HepG2 (cell line): ENCODE results near the gene GSDMA. TPM values are rescaled to one million over a fixed set of nuclear protein-coding genes. Genes with fewer than 3 reads are reported as not detected.

Experiments used
- AGO1 ChIP-seq: fragments of 200-400 bp; formaldehyde crosslinking; IDR thresholded peaks from 2 replicates; pipeline ENCODE4 v1.6.1; 2017; ENCODE audit warnings: mild to moderate bottlenecking, low read depth, low read length, moderate library complexity; ENCODE audit not compliant: poor library complexity, severe bottlenecking
- ATRX ChIP-seq: sonication (generic); formaldehyde crosslinking; IDR thresholded peaks from 2 replicates; pipeline ENCODE4 v1.4.0; 2020; ENCODE audit warnings: missing genetic modification reagents, borderline replicate concordance
- CCDC6 ChIP-seq: sonication (generic); formaldehyde crosslinking; IDR thresholded peaks from 2 replicates; pipeline ENCODE4 v1.8.1; 2022; ENCODE audit warnings: mild to moderate bottlenecking, missing genetic modification reagents, moderate library complexity
- FOXK1 ChIP-seq: sonication (generic); formaldehyde crosslinking; IDR thresholded peaks from 2 replicates; pipeline ENCODE4 v1.4.0; 2020; ENCODE audit warnings: low read depth, missing genetic modification reagents, borderline replicate concordance
- FOXM1 ChIP-seq: sonication (generic); formaldehyde crosslinking; IDR thresholded peaks from 2 replicates; pipeline ENCODE4 v1.5.0; 2020; ENCODE audit warnings: missing genetic modification reagents
- HOXA7 ChIP-seq: sonication (generic); formaldehyde crosslinking; IDR thresholded peaks from 2 replicates; pipeline ENCODE4 v1.8.1; 2022; ENCODE audit warnings: mild to moderate bottlenecking, missing genetic modification reagents, moderate library complexity
- NFKB2 ChIP-seq: sonication (generic); formaldehyde crosslinking; IDR thresholded peaks from 2 replicates; pipeline ENCODE4 v1.4.0; 2020; ENCODE audit warnings: missing genetic modification reagents, borderline replicate concordance
- SMAD1 ChIP-seq: sonication (generic); formaldehyde crosslinking; IDR thresholded peaks from 2 replicates; pipeline ENCODE4 v1.4.0; 2020; ENCODE audit warnings: missing genetic modification reagents, low read depth, mild to moderate bottlenecking, borderline replicate concordance
- ZBTB21 ChIP-seq: sonication (generic); formaldehyde crosslinking; IDR thresholded peaks from 2 replicates; pipeline ENCODE4 v1.4.0; 2020; ENCODE audit warnings: missing genetic modification reagents
- ZFP37 ChIP-seq: sonication (generic); formaldehyde crosslinking; IDR thresholded peaks from 2 replicates; pipeline ENCODE4 v1.4.0; 2020; ENCODE audit warnings: missing genetic modification reagents, borderline replicate concordance
- ZNF101 ChIP-seq: sonication (generic); formaldehyde crosslinking; IDR thresholded peaks from 2 replicates; pipeline ENCODE4 v1.4.0; 2020; ENCODE audit warnings: mild to moderate bottlenecking, low read depth, missing genetic modification reagents, borderline replicate concordance
- ZNF264 ChIP-seq: sonication (generic); formaldehyde crosslinking; IDR thresholded peaks from 2 replicates; pipeline ENCODE4 v1.4.0; 2020; ENCODE audit warnings: missing genetic modification reagents
- ZNF777 ChIP-seq: sonication (generic); formaldehyde crosslinking; IDR thresholded peaks from 2 replicates; pipeline ENCODE4 v1.4.0; 2020; ENCODE audit warnings: missing genetic modification reagents
- ZNF816 ChIP-seq: sonication (generic); formaldehyde crosslinking; IDR thresholded peaks from 2 replicates; pipeline ENCODE4 v1.8.0; 2022; ENCODE audit warnings: missing genetic modification reagents, mild to moderate bottlenecking, borderline replicate concordance
- polyA plus RNA-seq, 8 experiments: library from polyadenylated mRNA; depleted of rRNA in 3 of 8; stranded (reverse) in 7 of 8; unstranded in 1 of 8; fragments of >200 nt; fragmentation: Illumina TruSeq in 4 of 8; extraction: Trizol in 4 of 8; gene quantifications; 2 replicates each; pipeline versions ENCODE4 v1.2.1 to v1.2.3, GENCODE V29; 2011 to 2016; ENCODE audit warnings: low read depth in 4 of 8, missing spikeins in 1 of 8, mixed read lengths in 1 of 8; ENCODE audit not compliant: insufficient read depth in 1 of 8
- total RNA-seq, 5 experiments: library from RNA; depleted of rRNA; stranded (reverse); fragments of >200 nt; fragmentation: Illumina TruSeq; extraction: Trizol; gene quantifications; 2 replicates each; pipeline ENCODE4 v1.2.3, GENCODE V29; 2016; ENCODE audit warnings: low read depth in 1 of 5
- TF ChIP-seq, protein P1 (sequence below): sonication (generic); formaldehyde crosslinking; IDR thresholded peaks from 2 replicates; pipeline ENCODE4 v1.4.0; 2020; ENCODE audit warnings: mild to moderate bottlenecking, missing genetic modification reagents
- TF ChIP-seq, protein P2 (sequence below): IDR thresholded peaks from 2 replicates; pipeline ENCODE4 v1.6.1; 2016; ENCODE audit warnings: control low read depth
- TF ChIP-seq, protein P3 (sequence below): sonication (generic); formaldehyde crosslinking; IDR thresholded peaks from 2 replicates; pipeline ENCODE4 v1.8.1; 2023; ENCODE audit warnings: mild to moderate bottlenecking, inconsistent platforms, moderate library complexity, missing genetic modification reagents, borderline replicate concordance
- TF ChIP-seq, protein P4 (sequence below): sonication (generic); formaldehyde crosslinking; IDR thresholded peaks from 2 replicates; pipeline ENCODE4 v1.5.0; 2020; ENCODE audit warnings: mild to moderate bottlenecking, missing genetic modification reagents, borderline replicate concordance
- TF ChIP-seq, protein P5 (sequence below): sonication (generic); formaldehyde crosslinking; IDR thresholded peaks from 2 replicates; pipeline ENCODE4 v1.4.0; 2020; ENCODE audit warnings: missing genetic modification reagents

Gene GSDMA
- total and polyA plus RNA-seq, 2 of the 13 experiments (the other 11 are each of a cell fraction or from before 2014, with no cell fraction given): not detected

DNA sequence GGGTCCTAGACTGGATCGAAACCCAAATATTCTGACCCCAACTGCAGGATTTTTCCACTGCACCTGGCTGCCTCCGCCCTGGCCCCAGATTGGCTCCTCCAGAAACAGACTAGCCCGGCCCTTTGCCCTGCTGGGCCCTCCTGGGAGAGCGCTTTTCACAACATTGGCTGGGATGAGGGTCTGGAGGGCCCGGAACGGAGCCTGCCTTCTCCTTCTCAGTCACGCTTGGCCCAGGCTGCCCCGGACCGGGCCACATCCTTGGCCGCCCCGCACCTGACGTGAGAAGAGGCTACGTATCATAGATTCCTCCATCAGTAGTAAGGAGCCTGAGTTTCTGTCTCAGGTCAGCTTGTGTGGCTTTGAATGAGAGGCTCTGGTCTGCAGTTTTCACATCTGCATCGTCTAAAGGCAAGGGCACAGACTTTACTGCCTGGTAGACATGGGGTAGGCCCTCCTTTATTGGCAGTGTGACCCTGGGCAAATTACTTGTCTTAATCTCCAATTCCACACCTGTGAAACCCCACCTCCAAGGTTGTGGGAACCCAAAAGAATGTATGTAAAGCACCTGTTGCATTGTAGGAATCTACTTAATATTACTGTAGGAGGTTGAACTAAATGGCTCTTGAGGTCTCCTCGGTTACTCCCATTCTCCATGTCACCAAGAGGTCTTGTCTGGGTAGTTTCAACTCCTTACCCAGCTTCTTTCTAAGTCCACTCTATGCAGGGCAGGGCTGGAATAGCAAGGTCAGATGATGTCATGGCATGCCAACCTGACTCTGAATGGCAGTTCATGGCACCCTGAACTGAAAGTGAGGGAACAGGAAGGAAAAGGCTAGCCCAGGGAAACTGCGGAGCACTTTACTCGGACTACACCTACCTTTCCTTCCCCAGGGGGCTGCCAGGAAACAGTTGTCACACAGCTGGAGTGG is 34.6 kb upstream of the GSDMA start (continued):
- TF ChIP-seq ZNF816: no peak
- TF ChIP-seq, protein P1, sequence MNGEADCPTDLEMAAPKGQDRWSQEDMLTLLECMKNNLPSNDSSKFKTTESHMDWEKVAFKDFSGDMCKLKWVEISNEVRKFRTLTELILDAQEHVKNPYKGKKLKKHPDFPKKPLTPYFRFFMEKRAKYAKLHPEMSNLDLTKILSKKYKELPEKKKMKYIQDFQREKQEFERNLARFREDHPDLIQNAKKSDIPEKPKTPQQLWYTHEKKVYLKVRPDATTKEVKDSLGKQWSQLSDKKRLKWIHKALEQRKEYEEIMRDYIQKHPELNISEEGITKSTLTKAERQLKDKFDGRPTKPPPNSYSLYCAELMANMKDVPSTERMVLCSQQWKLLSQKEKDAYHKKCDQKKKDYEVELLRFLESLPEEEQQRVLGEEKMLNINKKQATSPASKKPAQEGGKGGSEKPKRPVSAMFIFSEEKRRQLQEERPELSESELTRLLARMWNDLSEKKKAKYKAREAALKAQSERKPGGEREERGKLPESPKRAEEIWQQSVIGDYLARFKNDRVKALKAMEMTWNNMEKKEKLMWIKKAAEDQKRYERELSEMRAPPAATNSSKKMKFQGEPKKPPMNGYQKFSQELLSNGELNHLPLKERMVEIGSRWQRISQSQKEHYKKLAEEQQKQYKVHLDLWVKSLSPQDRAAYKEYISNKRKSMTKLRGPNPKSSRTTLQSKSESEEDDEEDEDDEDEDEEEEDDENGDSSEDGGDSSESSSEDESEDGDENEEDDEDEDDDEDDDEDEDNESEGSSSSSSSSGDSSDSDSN (CRISPR knock-in tag): 0 out of 2 replicates have a peak, but pooled peaks have one; percentile 47
- TF ChIP-seq SMAD1: no peak
- no peak for TF ChIP-seq ZNF101 (CRISPR knock-in tag)
- TF ChIP-seq ZNF264 (CRISPR knock-in tag): no peak
- no peak for TF ChIP-seq ATRX (CRISPR knock-in tag)
- peak; percentile 79 for TF ChIP-seq AGO1
- TF ChIP-seq, protein P2, sequence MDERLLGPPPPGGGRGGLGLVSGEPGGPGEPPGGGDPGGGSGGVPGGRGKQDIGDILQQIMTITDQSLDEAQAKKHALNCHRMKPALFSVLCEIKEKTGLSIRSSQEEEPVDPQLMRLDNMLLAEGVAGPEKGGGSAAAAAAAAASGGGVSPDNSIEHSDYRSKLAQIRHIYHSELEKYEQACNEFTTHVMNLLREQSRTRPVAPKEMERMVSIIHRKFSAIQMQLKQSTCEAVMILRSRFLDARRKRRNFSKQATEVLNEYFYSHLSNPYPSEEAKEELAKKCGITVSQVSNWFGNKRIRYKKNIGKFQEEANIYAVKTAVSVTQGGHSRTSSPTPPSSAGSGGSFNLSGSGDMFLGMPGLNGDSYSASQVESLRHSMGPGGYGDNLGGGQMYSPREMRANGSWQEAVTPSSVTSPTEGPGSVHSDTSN (CRISPR knock-in tag): no peak
- no peak for TF ChIP-seq ZFP37 (CRISPR knock-in tag)
- no peak for TF ChIP-seq FOXK1 (CRISPR knock-in tag)
- TF ChIP-seq, protein P3, sequence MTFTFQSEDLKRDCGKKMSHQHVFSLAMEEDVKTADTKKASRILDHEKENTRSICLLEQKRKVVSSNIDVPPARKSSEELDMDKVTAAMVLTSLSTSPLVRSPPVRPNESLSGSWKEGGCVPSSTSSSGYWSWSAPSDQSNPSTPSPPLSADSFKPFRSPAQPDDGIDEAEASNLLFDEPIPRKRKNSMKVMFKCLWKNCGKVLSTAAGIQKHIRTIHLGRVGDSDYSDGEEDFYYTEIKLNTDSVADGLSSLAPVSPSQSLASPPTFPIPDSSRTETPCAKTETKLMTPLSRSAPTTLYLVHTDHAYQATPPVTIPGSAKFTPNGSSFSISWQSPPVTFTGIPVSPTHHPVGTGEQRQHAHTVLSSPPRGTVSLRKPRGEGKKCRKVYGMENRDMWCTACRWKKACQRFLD (CRISPR knock-in tag): peak; percentile 27; the same call in 1 of the 2 replicates
- no peak for TF ChIP-seq HOXA7 (CRISPR knock-in tag)
- TF ChIP-seq NFKB2 (CRISPR knock-in tag): no peak
- TF ChIP-seq, protein P4, sequence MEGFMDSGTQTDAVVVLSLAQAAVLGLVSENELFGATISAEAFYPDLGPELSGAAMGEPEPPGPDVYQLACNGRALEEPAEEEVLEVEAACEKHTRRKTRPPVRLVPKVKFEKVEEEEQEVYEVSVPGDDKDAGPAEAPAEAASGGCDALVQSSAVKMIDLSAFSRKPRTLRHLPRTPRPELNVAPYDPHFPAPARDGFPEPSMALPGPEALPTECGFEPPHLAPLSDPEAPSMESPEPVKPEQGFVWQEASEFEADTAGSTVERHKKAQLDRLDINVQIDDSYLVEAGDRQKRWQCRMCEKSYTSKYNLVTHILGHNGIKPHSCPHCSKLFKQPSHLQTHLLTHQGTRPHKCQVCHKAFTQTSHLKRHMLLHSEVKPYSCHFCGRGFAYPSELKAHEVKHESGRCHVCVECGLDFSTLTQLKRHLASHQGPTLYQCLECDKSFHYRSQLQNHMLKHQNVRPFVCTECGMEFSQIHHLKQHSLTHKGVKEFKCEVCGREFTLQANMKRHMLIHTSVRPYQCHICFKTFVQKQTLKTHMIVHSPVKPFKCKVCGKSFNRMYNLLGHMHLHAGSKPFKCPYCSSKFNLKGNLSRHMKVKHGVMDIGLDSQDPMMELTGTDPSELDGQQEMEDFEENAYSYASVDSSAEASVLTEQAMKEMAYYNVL: 0 out of 2 replicates have a peak, but pooled peaks have one; percentile 56
- TF ChIP-seq ZBTB21: no peak
- no peak for TF ChIP-seq ZNF777 (CRISPR knock-in tag)
- no peak for TF ChIP-seq FOXM1
- no peak; the same call in 1 of the 2 replicates for TF ChIP-seq CCDC6
- TF ChIP-seq, protein P5, sequence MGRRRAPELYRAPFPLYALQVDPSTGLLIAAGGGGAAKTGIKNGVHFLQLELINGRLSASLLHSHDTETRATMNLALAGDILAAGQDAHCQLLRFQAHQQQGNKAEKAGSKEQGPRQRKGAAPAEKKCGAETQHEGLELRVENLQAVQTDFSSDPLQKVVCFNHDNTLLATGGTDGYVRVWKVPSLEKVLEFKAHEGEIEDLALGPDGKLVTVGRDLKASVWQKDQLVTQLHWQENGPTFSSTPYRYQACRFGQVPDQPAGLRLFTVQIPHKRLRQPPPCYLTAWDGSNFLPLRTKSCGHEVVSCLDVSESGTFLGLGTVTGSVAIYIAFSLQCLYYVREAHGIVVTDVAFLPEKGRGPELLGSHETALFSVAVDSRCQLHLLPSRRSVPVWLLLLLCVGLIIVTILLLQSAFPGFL (CRISPR knock-in tag): no peak
